PFSK-1 (cell line): Measurements from ENCODE around the gene TAGLN.

Experiments
- POLR2AphosphoS5 ChIP-seq: IDR thresholded peaks from 2 replicates; pipeline ENCODE4 v1.6.1; 2012; ENCODE audit warnings: low read depth, mild to moderate bottlenecking, control low read depth, low read length, moderate library complexity
- TAF1 ChIP-seq: IDR thresholded peaks from 2 replicates; pipeline ENCODE4 v1.6.1; 2012; ENCODE audit warnings: low read length, control low read depth, borderline replicate concordance; ENCODE audit not compliant: insufficient read depth
- TF ChIP-seq, protein P1 (sequence below), 2 experiments: IDR thresholded peaks; 2 replicates each; pipeline versions ENCODE4 v1.6.1 to v1.8.0; 2011 to 2012; ENCODE audit warnings: low read depth in 2 of 2, low read length in 2 of 2, control low read depth in 1 of 2, inconsistent platforms in 1 of 2, mild to moderate bottlenecking in 1 of 2, moderate library complexity in 1 of 2; ENCODE audit not compliant: insufficient read depth in 1 of 2

DNA sequence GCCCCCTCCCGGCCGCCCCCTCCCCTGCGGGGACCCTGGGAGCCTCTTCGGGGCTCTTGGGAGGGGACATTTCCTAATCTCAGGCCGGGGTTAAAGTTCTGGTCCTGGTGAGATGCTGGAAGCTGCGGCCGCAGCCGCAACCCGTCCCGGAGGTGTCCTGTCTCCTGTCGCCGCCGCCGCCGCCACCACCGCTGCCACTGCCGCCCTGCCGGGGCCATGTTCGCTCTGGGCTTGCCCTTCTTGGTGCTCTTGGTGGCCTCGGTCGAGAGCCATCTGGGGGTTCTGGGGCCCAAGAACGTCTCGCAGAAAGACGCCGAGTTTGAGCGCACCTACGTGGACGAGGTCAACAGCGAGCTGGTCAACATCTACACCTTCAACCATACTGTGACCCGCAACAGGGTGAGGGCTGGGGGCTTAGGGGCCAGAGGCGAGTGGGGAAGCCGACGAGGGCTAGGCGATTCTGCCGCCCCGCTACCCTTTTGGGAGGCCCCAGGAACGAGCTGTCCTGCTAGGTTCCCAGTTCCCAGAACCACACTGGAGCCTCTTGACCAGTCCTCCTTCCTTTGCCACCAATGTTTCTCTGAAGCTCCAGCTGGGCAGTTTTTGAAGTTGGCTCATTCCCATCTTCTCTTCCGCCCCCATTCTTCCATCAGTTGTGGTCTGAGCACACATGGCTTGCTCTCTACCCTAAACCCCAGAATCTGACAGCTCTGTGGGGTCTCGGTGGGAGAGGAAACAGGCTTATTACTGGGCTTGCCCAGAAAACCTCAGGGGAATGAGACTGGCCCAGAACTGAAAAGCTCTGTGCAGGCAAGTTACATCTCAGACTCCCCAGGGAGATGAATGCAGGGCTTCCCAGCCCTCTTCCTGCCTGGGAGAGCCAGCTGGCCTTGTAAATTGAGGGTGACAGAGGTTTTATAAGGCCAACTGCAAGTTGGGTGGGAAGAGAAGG lies 19.8 kb upstream of the TAGLN start:
- TF ChIP-seq POLR2AphosphoS5: no peak
- TF ChIP-seq, protein P1, sequence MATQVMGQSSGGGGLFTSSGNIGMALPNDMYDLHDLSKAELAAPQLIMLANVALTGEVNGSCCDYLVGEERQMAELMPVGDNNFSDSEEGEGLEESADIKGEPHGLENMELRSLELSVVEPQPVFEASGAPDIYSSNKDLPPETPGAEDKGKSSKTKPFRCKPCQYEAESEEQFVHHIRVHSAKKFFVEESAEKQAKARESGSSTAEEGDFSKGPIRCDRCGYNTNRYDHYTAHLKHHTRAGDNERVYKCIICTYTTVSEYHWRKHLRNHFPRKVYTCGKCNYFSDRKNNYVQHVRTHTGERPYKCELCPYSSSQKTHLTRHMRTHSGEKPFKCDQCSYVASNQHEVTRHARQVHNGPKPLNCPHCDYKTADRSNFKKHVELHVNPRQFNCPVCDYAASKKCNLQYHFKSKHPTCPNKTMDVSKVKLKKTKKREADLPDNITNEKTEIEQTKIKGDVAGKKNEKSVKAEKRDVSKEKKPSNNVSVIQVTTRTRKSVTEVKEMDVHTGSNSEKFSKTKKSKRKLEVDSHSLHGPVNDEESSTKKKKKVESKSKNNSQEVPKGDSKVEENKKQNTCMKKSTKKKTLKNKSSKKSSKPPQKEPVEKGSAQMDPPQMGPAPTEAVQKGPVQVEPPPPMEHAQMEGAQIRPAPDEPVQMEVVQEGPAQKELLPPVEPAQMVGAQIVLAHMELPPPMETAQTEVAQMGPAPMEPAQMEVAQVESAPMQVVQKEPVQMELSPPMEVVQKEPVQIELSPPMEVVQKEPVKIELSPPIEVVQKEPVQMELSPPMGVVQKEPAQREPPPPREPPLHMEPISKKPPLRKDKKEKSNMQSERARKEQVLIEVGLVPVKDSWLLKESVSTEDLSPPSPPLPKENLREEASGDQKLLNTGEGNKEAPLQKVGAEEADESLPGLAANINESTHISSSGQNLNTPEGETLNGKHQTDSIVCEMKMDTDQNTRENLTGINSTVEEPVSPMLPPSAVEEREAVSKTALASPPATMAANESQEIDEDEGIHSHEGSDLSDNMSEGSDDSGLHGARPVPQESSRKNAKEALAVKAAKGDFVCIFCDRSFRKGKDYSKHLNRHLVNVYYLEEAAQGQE (IDR thresholded peaks at IDR 0.05; ENCODE audit: insufficient read depth in 1 of 2, low read depth in 2 of 2, low read length in 2 of 2): no peak
- TF ChIP-seq TAF1: 0 out of 2 replicates have a peak, but pooled peaks have one; percentile 41
